NT2/D1 (cell line): ENCODE measurements around the gene FHAD1.

Experiments used
- DNase-seq: peaks from one replicate; pipeline ENCODE4 v3.0.0-alpha.2; 2011; ENCODE audit warnings: low read depth, low spot score
- H3K27me3 ChIP-seq: 2 replicates; pipeline ENCODE4 v1.6.0; 2011; ENCODE audit warnings: mild to moderate bottlenecking; ENCODE audit not compliant: insufficient read length, insufficient read depth
- H3K36me3 ChIP-seq: 2 replicates; pipeline ENCODE4 v1.6.1; 2011; ENCODE audit warnings: mild to moderate bottlenecking, low read length, mixed read lengths; ENCODE audit not compliant: insufficient read depth, insufficient read length
- H3K4me1 ChIP-seq: 2 replicates; pipeline ENCODE4 v1.5.1; 2011; ENCODE audit not compliant: insufficient read depth, insufficient read length
- H3K4me3 ChIP-seq: 2 replicates; pipeline ENCODE4 v1.5.1; 2011; ENCODE audit warnings: low read depth; ENCODE audit not compliant: insufficient read length
- H3K9ac ChIP-seq: 2 replicates; pipeline ENCODE4 v1.6.0; 2011; ENCODE audit warnings: low read depth; ENCODE audit not compliant: insufficient read length
- H3K9me3 ChIP-seq: 2 replicates; pipeline ENCODE4 v1.5.1; 2011; ENCODE audit warnings: mild to moderate bottlenecking, low read length; ENCODE audit not compliant: insufficient read depth
- SUZ12 ChIP-seq: IDR thresholded peaks from 2 replicates; pipeline ENCODE4 v1.6.1; 2011; ENCODE audit not compliant: insufficient read length, insufficient read depth; ENCODE audit errors: extremely low read depth
- YY1 ChIP-seq: IDR thresholded peaks from 2 replicates; pipeline ENCODE4 v1.6.1; 2011; ENCODE audit not compliant: insufficient read length, insufficient read depth
- ZNF274 ChIP-seq: IDR thresholded peaks from 2 replicates; pipeline ENCODE4 v1.6.1; 2011; ENCODE audit warnings: mild to moderate bottlenecking, low read depth, low read length

FHAD1 gene

DNA sequence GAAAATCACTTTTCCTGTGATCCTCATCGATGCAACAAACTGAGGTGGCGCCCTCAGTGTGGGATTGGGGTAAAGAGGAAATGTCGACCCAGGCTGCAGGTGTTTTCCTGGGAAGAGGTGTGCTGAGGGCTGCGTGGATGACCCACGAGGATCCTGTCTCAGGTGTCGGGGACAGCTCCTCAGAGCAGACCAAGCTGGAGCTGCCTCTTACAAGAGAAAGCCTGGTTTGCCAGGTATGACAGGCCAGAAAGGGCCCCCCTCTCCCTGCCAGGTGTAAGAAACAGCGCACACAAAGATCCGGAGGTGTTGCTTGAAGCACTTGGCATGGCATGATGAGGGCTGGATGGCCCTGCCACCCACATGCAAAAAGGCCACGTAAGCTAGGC, 12.6 kb downstream of the FHAD1 start:
- 0 out of 2 replicates have a peak, but pooled peaks cover 3% of the 10 kb centered on the region for H3K9me3 ChIP-seq
- H3K27me3 ChIP-seq = no peaks in the 10 kb centered on the region
- H3K36me3 ChIP-seq = no peaks in the 10 kb centered on the region
- no peaks in the 10 kb centered on the region for H3K4me1 ChIP-seq
- TF ChIP-seq ZNF274 (no peak), YY1 (no peak), SUZ12 (no peak)
- no peak overlapping the region for H3K4me3 ChIP-seq
- H3K9ac ChIP-seq = no peak overlapping the region
- DNase-seq = no peak

DNA sequence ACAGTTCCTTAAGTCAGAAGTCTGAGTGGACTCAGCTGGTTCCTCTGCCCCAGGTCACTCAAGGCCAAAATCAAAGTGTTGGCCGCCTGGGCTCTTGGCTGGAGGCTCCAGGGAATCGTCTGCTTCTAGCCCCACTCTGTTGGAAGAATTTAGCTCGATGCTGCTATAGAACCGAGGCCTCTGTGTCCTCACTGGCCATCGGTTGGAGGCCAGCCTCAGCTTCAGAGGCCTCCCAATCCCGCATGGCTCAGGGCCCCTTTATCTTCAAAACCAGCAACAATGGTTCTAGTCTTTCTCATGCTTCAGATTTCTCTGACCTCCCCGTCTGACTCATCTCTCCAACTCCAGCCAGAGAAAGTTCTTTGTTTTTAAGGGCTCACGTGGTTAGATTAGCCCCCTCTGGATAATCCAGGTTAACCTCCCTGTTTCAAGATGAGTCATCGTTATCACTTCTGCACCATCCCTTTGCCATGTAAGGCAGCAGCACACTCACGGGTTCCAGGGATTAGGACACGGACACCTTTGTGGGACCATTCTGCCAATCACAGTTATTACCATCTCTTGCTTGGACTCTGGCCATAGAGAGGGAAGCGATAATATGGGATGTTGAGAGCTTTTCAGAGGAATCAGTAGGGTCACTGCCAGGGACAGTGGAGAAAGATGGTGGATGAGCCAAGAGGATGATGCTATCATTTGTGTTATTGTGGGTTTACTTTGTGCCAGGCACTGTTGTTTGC, 13.6 kb downstream of the FHAD1 start:
- peaks cover 8% of the 10 kb centered on the region; the same call in 1 of the 2 replicates for H3K9me3 ChIP-seq
- no peak overlapping the region for H3K4me3 ChIP-seq
- TF ChIP-seq ZNF274 (no peak), YY1 (no peak), SUZ12 (no peak)
- H3K27me3 ChIP-seq = no peaks in the 10 kb centered on the region
- H3K4me1 ChIP-seq = no peaks in the 10 kb centered on the region
- H3K36me3 ChIP-seq = no peaks in the 10 kb centered on the region
- peak; percentile 28 for DNase-seq
- no peak overlapping the region for H3K9ac ChIP-seq

DNA sequence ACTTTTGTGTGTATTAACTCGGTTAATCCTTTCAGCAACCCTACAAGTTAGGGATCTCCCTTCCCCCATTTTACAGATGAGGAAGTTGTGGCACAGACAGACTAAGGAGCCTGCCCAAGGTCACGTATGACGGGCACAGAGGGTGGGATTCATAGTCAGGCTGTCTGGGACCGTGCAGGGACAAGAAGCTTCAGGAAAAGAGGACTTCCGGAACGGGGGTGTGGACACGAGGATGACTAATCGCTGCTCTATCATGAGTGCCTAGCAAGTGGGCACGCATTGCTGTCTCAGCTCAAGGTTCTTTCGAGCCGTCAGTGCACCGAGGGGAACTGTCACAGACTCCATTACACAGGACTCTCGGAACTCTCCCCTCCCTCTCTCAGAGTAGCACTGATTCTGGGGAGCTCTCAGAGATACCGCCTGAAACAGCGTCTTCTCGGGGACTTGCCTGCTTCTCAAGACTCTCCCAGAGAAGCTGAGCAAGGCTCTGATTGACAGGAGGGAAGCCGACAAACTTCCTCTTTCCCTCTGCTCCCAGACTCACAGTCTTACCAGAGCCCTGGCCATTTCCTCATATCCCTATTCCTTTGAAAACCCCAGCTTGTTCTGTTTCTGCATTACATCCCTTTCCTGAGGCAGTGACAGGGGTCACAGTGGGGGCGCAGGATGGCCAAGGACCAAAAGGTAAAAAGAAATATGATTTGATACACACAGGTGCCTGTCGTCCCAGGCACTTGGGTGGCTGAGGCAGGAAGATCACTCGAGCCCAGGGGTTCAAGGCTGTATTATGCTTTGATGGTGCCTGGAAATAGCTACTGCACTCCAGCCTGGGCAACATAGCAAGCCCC, 14.4 kb downstream of the FHAD1 start:
- Histone ChIP-seq H3K4me3 (no peak overlapping the region), H3K9me3 (peaks cover 8% of the 10 kb centered on the region; the same call in 1 of the 2 replicates), H3K36me3 (no peaks in the 10 kb centered on the region), H3K4me1 (no peaks in the 10 kb centered on the region), H3K27me3 (no peaks in the 10 kb centered on the region), H3K9ac (no peak overlapping the region)
- no peak for TF ChIP-seq SUZ12
- no peak for DNase-seq

DNA sequence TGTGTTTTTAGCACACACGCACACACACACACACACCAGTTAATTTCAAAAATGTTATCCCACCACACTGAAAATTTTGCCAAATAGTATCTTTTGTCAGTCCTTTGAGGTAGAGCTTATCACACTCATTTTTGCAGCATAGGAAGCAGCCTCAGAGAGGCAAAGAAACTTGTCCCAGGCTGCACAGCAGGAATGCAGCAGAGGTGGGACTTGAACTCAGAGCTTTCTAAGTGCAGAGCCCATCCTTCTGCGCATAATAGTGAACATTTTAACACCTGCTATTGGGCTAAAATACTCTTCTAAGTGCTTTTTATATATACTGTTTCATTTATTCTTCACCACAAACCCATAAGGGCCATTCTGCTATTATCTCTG, 15.0 kb downstream of the FHAD1 start:
- Histone ChIP-seq H3K9me3 (peaks cover 8% of the 10 kb centered on the region; the same call in 1 of the 2 replicates), H3K4me3 (no peak overlapping the region)
- TF ChIP-seq SUZ12 (no peak), YY1 (no peak), ZNF274 (no peak)

DNA sequence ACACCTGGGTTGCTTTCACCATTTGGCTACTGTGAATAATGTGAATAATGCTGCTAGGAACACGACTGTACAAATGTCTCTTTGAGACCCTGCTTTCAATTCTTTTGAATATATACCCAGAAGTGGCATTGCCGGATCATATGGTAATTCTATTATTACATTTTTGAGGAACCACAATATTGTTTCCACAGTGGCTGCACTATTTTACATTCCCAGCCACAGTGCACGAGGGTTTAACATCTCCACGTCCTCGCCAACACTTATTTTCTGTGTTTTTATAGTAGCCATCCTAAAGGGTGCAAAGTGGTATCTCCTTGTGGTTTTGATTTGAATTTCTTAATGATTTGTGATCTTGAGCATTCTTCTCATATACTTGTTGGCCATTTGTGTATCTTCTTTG, 15.7 kb downstream of the FHAD1 start:
- H3K4me3 ChIP-seq = no peak overlapping the region
- peaks cover 8% of the 10 kb centered on the region; the same call in 1 of the 2 replicates for H3K9me3 ChIP-seq
- TF ChIP-seq ZNF274 (no peak), YY1 (no peak), SUZ12 (no peak)
- no peaks in the 10 kb centered on the region for H3K4me1 ChIP-seq
- no peaks in the 10 kb centered on the region for H3K27me3 ChIP-seq
- DNase-seq = no peak
- no peak overlapping the region for H3K9ac ChIP-seq
- no peaks in the 10 kb centered on the region for H3K36me3 ChIP-seq

More for the DNA sequence above, 15.0 kb downstream of the FHAD1 start:
- no peak for DNase-seq
- no peak overlapping the region for H3K9ac ChIP-seq
- H3K27me3 ChIP-seq = no peaks in the 10 kb centered on the region
- no peaks in the 10 kb centered on the region for H3K36me3 ChIP-seq
- no peaks in the 10 kb centered on the region for H3K4me1 ChIP-seq

DNA sequence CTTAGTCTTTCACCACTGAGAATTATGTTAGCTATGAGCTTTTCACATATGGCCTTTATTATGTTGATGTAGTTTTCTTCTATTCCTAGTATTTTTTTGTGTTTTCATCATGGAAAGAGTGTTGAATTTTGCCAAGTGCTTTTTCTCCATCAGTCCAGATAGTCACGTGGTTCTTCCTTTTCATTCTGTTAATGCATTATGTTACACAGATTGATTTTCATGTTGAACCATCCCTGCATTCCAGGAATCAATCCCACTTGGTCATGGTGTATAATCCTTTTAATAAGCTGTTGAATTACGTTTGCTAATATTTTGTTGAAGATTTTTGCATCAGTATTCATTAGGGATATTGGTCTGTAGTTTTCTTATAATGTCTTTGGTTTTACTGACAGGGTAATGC, 17.7 kb downstream of the FHAD1 start:
- TF ChIP-seq SUZ12 (no peak), YY1 (no peak), ZNF274 (no peak)

DNA sequence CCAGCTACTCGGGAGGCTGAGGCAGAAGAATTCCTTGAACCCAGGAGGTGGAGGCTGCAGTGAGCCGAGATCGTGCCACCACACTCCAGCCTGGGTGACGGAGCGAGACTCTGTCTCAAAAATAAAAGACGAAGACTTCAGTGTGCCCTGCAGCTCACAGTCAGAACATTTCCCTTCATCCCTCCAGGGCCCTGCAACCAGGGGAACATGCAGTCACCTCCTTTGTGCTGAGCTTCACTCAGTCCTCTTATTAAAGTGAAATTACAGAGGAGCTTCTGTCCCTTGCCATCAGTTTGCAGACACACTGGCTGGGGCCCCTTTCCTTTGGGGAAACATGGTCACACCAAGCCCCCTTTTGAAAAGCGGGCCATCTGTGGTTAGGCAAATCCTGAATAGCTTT, 24.2 kb downstream of the FHAD1 start:
- Histone ChIP-seq H3K36me3 (no peaks in the 10 kb centered on the region), H3K4me1 (no peaks in the 10 kb centered on the region), H3K4me3 (no peak overlapping the region), H3K9ac (no peak overlapping the region), H3K27me3 (peaks cover 4% of the 10 kb centered on the region), H3K9me3 (no peaks in the 10 kb centered on the region)
- no peak for TF ChIP-seq SUZ12
- no peak for TF ChIP-seq ZNF274
- TF ChIP-seq YY1 = no peak
- no peak for DNase-seq

More for the DNA sequence above, 17.7 kb downstream of the FHAD1 start:
- no peak overlapping the region for H3K4me3 ChIP-seq
- no peak overlapping the region for H3K9ac ChIP-seq
- no peaks in the 10 kb centered on the region for H3K4me1 ChIP-seq
- no peak for DNase-seq
- no peaks in the 10 kb centered on the region for H3K27me3 ChIP-seq
- H3K9me3 ChIP-seq = peaks cover 8% of the 10 kb centered on the region; the same call in 1 of the 2 replicates
- H3K36me3 ChIP-seq = no peaks in the 10 kb centered on the region
